GM19238 (cell line): Measurements from ENCODE around the gene COL20A1.
"Not testable (repeated sequence)": the region's sequence is repeated elsewhere in the genome, so short reads cannot be mapped to it uniquely, and the experiment has no call there.

Experiments
- DNase-seq: peaks from one replicate; pipeline ENCODE4 v3.0.0; 2011; ENCODE audit warnings: low spot score; ENCODE audit not compliant: insufficient read length

COL20A1 gene

DNA sequence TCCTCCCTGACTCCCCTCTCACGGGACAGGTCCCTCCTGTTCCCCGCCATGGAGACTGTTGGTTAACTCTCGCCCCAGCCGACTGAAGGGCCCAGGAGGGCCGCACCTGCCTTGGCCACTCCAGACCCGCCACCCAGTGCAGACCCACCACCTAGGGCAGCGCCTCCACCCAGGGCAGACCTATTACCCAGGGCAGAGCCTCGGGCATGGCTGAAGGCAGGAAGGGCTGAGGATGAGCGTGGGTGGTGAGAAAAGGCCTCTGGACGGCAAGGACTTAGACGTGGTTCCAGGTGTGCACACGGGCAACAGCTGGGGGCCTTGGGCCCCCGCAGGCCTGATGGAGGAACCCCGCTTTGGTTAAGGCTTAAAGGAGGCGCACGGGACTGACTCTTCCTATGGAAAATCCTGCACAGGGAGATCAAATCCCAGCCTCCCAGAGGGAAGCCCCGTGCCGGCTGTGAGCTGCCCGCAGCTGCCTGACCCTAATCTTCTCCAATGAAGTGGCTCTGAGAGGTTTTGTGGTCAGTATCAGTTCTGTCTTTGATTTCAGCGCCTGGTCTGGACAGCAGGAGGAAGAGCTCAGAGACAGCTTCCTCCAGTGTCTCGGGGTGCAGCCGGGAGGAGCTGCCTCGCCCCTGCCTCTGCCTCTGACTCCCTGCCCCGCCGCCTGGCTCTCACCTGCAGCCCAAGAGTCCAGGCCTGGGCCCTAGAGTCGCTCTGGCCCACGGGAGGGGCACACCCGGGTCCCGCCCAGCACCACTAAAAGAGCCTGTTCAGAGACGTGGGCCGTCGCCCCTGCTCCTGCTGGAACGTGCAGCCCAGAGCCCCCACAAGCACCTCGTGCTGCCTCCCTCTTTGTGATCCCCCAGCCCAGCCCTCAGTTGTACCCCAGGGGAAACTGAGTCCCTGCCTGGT lies 80.2 kb downstream of the COL20A1 start:
- DNase-seq = no peak

DNA sequence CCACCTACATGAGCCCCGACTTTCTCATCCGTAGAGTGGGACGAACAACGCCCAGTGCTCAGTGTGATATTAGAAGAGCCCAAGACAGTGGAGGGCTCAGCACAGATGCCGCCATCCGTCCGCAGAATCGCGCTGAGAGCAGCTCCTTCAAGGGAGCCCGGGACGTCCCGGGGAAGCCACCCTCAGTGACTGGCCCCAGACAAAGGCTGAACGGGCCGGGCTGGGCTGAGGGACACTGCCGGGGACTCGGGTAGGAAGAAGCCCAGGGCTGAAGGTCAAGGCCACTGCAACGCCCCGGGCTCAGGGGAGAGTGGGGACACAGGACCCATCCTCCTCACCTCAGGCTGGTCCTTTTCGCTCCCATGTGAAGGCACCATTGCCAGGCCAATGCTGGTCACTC lies 81.0 kb downstream of the COL20A1 start:
- no peak for DNase-seq

GRCh38 chr20:63374504-63374903 lies 81.5 kb downstream of the COL20A1 start:
- DNase-seq = no peak

- DNase-seq = no peak
These were observed 82.5 kb downstream of the COL20A1 start for GRCh38 chr20:63375438-63375837.

DNA sequence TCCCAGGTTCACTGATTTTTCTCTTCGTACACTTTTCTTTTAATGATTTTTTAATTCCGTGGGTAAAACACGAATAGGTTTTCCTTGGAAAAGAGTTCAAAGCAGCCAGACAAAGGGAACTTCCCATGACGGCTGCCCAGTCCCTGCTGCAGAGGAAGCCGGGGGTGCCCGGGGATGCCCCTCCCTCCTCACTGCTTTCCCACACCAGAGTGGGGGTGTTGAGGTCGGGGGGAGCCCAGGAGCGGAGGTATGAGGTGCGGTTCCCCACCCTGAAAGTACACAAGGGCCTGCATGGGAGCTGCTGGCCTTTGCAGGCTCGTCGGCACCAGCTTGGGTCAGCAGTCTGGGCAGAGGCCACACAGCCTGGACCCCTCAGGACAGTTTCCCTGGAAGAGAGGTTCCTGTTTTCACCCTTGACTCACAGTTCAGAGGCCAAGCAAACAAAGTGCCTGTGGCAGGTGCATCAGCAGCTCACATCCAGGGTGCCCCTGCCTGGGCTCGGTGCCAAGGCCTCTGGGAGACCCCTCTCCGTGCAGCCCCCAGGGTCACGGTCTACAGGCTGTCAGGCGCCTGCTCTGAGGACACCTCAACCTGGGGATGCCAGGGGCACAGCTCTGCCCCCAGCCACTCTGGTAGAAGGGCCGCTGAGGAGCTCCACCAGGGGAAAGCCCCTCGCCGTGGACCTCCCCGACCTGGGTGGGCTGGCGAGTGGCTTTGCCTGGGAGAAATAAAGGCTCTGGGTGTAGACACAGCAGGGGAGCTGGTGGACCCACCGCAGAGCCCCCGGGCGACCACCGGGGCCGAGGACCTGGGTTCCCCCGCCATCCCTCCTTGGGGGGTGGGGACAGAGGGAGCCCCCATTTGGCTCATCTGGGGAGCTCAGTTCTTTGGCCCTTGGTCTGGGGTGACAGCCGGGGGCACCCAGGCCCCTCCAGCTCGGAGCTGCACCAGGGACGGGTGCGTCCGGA lies 83.6 kb downstream of the COL20A1 start:
- no peak for DNase-seq

DNA sequence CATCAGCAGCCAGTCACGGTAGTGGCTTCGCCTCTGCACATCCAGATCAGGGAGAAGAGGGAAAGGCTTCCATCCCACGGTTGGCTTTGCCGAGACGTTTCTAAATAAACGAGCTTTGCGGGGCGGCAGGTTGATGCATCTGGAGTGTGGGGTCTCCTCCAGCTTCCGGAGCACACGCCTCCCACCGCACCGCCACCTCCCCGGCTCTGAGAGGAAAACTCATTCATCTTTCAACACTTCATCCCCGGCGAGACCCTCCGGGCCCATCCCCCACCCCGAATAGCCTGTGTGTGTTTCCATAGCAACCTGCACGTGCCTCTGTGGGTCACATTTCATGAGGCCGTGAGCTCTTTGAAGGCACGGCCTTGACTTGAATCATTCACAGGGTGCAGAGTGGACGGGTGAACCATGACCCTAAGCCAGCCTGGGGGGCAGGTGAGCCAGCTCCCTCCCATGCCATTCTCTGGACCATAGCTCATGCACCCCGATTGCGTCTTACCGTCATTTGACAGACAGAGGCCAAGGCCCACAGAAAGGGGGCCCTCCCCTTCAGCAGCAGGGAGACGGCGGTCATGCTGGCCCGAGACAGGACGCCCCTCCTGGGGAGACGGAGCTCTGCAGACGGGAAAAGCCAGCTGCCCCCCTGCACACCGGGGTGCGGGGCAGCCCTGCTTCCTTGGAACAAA lies 84.4 kb downstream of the COL20A1 start:
- no peak for DNase-seq

DNA sequence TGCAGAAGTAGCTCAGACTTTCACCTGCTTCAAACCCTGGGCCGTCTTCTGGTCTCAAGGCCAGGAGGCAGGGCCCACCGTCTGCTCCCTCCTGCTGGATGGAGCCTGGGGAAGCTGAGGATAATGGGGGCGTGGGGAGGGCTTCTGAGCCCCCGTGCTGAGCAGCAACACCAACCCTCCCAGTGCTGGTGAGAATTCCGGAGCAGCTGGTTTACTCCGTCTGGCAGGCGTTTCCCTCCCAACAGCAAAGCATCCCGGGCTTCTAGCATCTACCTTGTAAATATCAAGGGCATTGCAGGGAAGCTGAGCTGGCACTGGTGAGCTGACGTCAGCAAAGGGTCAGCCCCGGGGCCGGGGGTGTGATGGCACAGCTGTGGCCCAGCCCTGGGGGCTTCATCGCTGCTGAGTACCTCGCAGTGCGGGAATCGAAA lies 85.0 kb downstream of the COL20A1 start:
- no peak for DNase-seq

DNA sequence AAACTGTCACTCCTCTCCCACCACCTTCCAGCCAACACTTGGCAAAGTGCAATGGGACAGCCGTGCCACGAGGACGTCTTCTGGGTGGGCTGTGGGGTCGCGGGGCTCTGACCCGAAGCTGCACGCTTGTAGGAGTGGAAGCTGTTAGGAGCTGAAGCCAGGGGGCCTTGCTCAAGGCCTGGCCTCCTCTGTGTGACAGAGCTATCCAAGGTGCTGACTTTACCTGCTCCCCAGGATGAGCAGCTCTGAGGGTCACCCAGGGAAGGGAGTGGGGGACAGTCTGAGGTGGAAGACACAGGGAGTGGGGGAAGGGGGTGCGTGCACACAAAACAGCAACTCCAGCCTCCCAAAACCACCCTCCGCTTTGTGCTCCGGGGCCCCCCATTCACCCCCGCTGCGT lies 85.6 kb downstream of the COL20A1 start:
- no peak for DNase-seq

- DNase-seq = no peak
These were observed 86.3 kb downstream of the COL20A1 start for GRCh38 chr20:63379296-63379695.

DNA sequence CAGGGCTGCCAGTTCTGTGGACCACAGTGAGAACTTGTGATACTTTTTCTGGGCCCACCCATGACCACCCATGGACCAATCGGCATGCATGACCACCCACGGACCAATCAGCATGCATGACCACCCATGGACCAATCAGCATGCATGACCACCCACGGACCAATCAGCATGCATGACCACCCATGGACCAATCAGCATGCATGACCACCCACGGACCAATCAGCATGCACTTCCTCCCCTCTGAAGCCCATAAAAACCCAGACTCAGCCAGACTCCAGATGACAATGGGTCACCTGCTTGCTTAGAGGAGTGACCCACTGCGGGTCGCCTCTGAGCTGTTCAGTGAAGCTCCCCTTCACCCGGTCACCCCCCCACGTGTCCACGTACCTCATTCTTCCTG lies 86.9 kb downstream of the COL20A1 start:
- DNase-seq = not testable (repeated sequence)

- no peak for DNase-seq
These were observed 87.4 kb downstream of the COL20A1 start for GRCh38 chr20:63380346-63380870.

DNA sequence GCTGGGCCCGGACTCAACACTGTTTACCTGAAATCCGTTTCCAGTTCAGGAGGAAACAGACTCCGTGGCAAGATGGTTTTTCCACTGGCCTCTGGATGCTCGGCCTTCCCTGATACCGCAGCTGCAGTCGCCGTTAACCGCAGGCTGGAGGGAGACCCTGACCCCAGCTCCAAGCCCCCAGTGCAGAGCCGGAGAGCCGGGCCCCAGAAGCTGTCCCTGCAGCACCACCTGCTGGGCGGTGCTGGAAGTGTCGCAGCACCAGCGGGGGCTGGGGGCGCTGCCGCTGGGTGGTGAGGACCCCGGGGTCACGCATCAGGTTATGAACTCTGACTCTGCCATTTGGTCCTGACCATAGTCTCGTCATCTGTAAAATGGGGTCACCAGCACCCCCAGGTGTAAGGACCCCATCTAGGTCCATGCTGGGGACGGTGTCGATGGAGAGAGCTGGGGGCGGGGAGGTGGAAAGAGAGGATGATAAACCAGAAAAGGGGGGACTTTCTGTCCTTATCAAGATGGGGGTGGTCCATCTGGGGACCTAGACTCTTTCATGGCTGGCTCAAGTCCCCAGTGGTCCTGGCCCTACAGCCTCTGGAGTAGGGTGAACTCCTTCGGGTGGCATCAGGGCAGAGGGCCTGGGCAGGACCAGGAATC lies 88.9 kb downstream of the COL20A1 start:
- DNase-seq = peak; percentile 63

DNA sequence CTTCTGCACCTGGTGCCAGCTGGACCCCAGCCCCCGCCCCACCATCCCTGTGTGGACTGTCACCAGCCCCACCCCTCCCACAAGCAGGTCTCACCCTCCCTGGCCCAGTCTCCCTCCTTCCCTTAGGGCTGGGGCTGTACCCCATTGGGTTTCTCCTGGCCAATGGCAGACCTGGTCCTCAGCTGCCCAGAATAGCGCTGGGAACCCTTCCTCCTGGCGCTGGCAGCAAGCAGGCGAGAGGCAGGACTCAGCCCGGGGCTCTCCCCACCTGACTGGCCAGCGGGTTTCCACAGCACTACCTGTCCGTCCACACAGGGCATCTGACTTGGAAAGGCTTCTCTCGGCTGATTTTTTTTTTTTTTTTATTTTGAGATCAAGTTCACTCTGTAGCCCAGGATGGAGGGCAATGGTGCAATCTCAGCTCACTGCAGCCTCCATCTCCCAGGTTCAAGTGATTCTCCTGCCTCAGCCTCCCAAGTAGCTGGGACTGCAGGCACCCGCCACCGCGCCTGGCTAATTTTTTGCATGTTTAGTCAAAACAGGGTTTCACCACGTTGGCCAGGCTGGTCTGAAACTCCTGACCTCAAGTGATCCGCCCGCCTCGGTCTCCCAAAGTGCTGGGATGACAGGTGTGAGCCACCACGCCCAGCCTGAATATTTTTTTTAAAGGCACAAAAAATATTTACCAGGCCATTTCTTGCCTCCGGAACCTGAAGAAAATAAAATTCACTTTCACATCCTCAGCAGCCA lies 89.7 kb downstream of the COL20A1 start:
- no peak for DNase-seq

DNA sequence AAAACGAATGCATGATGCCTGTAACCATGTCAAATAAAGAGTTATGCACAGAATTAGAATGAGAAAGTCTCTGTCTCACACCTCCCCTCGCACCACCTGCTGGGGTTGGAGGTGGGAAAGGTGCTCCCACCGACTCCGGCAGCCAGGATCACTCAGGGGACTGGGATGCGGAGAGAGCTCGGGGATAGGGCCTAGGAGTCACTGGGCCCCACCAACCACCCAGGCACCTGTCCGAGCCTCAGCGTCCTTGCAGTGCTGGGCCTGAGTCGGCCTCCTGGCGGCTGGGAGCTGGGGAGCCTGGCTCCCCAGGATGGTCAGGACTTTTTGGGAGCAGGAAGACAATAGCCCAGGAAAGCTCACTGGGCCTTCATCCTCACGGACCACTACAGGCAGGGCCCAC lies 90.6 kb downstream of the COL20A1 start:
- no peak for DNase-seq

GRCh38 chr20:63384336-63384735 lies 91.3 kb downstream of the COL20A1 start:
- no peak for DNase-seq
